ENCODE data around the gene ATP2C2.

DNA sequence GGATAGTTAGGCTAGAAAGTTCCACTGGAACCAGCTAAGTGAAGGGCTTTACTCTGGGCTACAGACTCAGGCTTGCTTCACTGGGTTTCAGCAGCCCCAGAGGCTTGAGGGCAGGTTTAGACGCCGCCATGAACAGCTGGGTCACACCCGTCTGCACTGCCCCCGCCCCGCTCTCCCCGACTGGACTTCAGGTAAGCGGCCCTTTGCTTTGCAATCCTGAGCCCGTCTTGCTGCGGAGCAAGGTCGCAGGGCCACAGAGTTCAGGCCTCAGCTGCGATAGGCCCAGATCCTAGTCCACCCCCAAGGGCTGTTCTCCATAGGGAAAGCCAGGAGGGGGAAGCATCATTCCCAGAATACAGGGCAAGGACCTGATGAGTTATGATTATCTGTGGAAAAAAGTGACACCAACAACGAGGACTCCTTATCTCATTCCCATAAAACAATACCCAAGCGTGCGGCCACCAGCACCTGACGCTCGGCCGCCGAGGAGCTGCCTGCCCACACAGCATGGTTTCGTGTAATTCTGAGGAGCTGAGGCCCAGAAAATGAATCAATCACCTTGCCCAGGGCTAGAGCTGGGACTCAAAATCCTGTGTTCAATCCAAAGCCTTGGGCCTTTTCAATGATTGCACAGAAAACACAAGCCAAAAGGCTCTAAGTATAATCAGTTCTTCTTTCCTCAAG is 115.7 kb downstream of the ATP2C2 start:
- TF ChIP-seq, protein P1, sequence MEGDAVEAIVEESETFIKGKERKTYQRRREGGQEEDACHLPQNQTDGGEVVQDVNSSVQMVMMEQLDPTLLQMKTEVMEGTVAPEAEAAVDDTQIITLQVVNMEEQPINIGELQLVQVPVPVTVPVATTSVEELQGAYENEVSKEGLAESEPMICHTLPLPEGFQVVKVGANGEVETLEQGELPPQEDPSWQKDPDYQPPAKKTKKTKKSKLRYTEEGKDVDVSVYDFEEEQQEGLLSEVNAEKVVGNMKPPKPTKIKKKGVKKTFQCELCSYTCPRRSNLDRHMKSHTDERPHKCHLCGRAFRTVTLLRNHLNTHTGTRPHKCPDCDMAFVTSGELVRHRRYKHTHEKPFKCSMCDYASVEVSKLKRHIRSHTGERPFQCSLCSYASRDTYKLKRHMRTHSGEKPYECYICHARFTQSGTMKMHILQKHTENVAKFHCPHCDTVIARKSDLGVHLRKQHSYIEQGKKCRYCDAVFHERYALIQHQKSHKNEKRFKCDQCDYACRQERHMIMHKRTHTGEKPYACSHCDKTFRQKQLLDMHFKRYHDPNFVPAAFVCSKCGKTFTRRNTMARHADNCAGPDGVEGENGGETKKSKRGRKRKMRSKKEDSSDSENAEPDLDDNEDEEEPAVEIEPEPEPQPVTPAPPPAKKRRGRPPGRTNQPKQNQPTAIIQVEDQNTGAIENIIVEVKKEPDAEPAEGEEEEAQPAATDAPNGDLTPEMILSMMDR (IDR thresholded peaks at IDR 0.05; ENCODE audit: insufficient read depth, low read length, poor library complexity, severe bottlenecking), result no peak
- TF ChIP-seq EZH2phosphoT487 (conservative IDR thresholded peaks at IDR 0.05; ENCODE audit: low read length), result no peak

All from SU-DHL-6 (cell line).